ENCODE data around the gene KDM4C. TPM values are rescaled to one million over a fixed set of nuclear protein-coding genes. Genes with fewer than 3 reads are reported as not detected.
"Not testable (repeated sequence)": the region's sequence is repeated elsewhere in the genome, so short reads cannot be mapped to it uniquely, and the experiment has no call there.

KDM4C gene
- total RNA-seq, 1 experiment from 2014 or later, result 17.0 TPM

- no peak for DNase-seq
- Histone ChIP-seq H3K36me3 (no peaks in the 10 kb centered on the region), H3K9me3 (replicated peaks) (no peaks in the 10 kb centered on the region), H3K4me3 (no peak overlapping the region), H3K27ac (no peak overlapping the region), H3K27me3 (no peaks in the 10 kb centered on the region), H3K4me1 (no peaks in the 10 kb centered on the region)
Measured at GRCh38 chr9:6945816-6946215, 188.0 kb downstream of the KDM4C start.

GRCh38 chr9:6946583-6947166 is 188.9 kb downstream of the KDM4C start:
- no peaks in the 10 kb centered on the region for H3K4me1 ChIP-seq

GRCh38 chr9:6948921-6949320 is 191.1 kb downstream of the KDM4C start:
- not testable (repeated sequence) for H3K4me1 ChIP-seq, H3K4me3 ChIP-seq

More at GRCh38 chr9:6946583-6947166, 188.9 kb downstream of the KDM4C start:
- no peak overlapping the region for H3K4me3 ChIP-seq
- no peaks in the 10 kb centered on the region for H3K27me3 ChIP-seq
- no peak overlapping the region for H3K27ac ChIP-seq
- no peak for DNase-seq
- no peaks in the 10 kb centered on the region for H3K36me3 ChIP-seq
- no peaks in the 10 kb centered on the region for H3K9me3 ChIP-seq (replicated peaks)

GRCh38 chr9:6955251-6955921 is 197.6 kb downstream of the KDM4C start:
- no peak overlapping the region for H3K4me3 ChIP-seq
- H3K9me3 ChIP-seq (replicated peaks), result no peaks in the 10 kb centered on the region
- no peaks in the 10 kb centered on the region for H3K36me3 ChIP-seq
- H3K4me1 ChIP-seq, result peaks cover 7% of the 10 kb centered on the region; the same call in 1 of the 2 replicates
- no peak for DNase-seq
- no peaks in the 10 kb centered on the region for H3K27me3 ChIP-seq
- no peak overlapping the region for H3K27ac ChIP-seq

More at GRCh38 chr9:6948921-6949320, 191.1 kb downstream of the KDM4C start:
- not testable (repeated sequence) for H3K27ac ChIP-seq; DNase-seq; H3K9me3 ChIP-seq (replicated peaks); H3K36me3 ChIP-seq; H3K27me3 ChIP-seq

GRCh38 chr9:6956879-6957278 is 199.1 kb downstream of the KDM4C start:
- Histone ChIP-seq H3K27me3 (no peaks in the 10 kb centered on the region), H3K4me3 (no peak overlapping the region), H3K36me3 (no peaks in the 10 kb centered on the region), H3K27ac (no peak overlapping the region), H3K4me1 (peaks cover 7% of the 10 kb centered on the region; the same call in 1 of the 2 replicates), H3K9me3 (replicated peaks) (no peaks in the 10 kb centered on the region)
- DNase-seq, result no peak

- Histone ChIP-seq H3K9me3 (replicated peaks) (no peaks in the 10 kb centered on the region), H3K27ac (no peak overlapping the region), H3K4me3 (no peak overlapping the region), H3K4me1 (peaks cover 7% of the 10 kb centered on the region; the same call in 1 of the 2 replicates), H3K27me3 (no peaks in the 10 kb centered on the region), H3K36me3 (no peaks in the 10 kb centered on the region)
- DNase-seq, result no peak
Measured at GRCh38 chr9:6959270-6960000, 201.7 kb downstream of the KDM4C start.

- H3K27ac ChIP-seq, result no peak overlapping the region
Measured at GRCh38 chr9:6960777-6961176, 203.0 kb downstream of the KDM4C start.

GRCh38 chr9:6961845-6962522 is 204.2 kb downstream of the KDM4C start:
- no peaks in the 10 kb centered on the region for H3K36me3 ChIP-seq
- no peaks in the 10 kb centered on the region for H3K9me3 ChIP-seq (replicated peaks)
- DNase-seq, result no peak
- no peak overlapping the region for H3K4me3 ChIP-seq
- 0 out of 2 replicates have a peak, but pooled peaks cover 2% of the 10 kb centered on the region for H3K4me1 ChIP-seq
- no peak overlapping the region for H3K27ac ChIP-seq
- H3K27me3 ChIP-seq, result no peaks in the 10 kb centered on the region

More at GRCh38 chr9:6960777-6961176, 203.0 kb downstream of the KDM4C start:
- no peaks in the 10 kb centered on the region for H3K9me3 ChIP-seq (replicated peaks)
- H3K4me3 ChIP-seq, result no peak overlapping the region
- peaks cover 7% of the 10 kb centered on the region; the same call in 1 of the 2 replicates for H3K4me1 ChIP-seq
- H3K36me3 ChIP-seq, result no peaks in the 10 kb centered on the region
- DNase-seq, result no peak
- no peaks in the 10 kb centered on the region for H3K27me3 ChIP-seq

- H3K36me3 ChIP-seq, result no peaks in the 10 kb centered on the region
- H3K9me3 ChIP-seq (replicated peaks), result no peaks in the 10 kb centered on the region
- H3K4me1 ChIP-seq, result no peaks in the 10 kb centered on the region
- H3K27ac ChIP-seq, result no peak overlapping the region
- no peak overlapping the region for H3K4me3 ChIP-seq
- DNase-seq, result no peak
- no peaks in the 10 kb centered on the region for H3K27me3 ChIP-seq
Measured at GRCh38 chr9:6965566-6965965, 207.8 kb downstream of the KDM4C start.

GRCh38 chr9:6968271-6968670 is 210.5 kb downstream of the KDM4C start:
- Histone ChIP-seq H3K9me3 (replicated peaks) (no peaks in the 10 kb centered on the region), H3K4me1 (no peaks in the 10 kb centered on the region), H3K27ac (no peak overlapping the region), H3K36me3 (no peaks in the 10 kb centered on the region), H3K27me3 (no peaks in the 10 kb centered on the region), H3K4me3 (no peak overlapping the region)
- no peak for DNase-seq

- no peaks in the 10 kb centered on the region for H3K27me3 ChIP-seq
- H3K4me3 ChIP-seq, result no peak overlapping the region
- H3K4me1 ChIP-seq, result no peaks in the 10 kb centered on the region
- DNase-seq, result no peak
- no peaks in the 10 kb centered on the region for H3K9me3 ChIP-seq (replicated peaks)
- H3K27ac ChIP-seq, result no peak overlapping the region
- H3K36me3 ChIP-seq, result no peaks in the 10 kb centered on the region
Measured at GRCh38 chr9:6969805-6970204, 212.0 kb downstream of the KDM4C start.

GRCh38 chr9:6973089-6973488 is 215.3 kb downstream of the KDM4C start:
- no peaks in the 10 kb centered on the region for H3K9me3 ChIP-seq (replicated peaks)
- H3K27ac ChIP-seq, result no peak overlapping the region
- no peaks in the 10 kb centered on the region for H3K36me3 ChIP-seq
- H3K4me3 ChIP-seq, result no peak overlapping the region
- H3K4me1 ChIP-seq, result no peaks in the 10 kb centered on the region
- DNase-seq, result no peak
- H3K27me3 ChIP-seq, result no peaks in the 10 kb centered on the region

- Histone ChIP-seq H3K27me3 (no peaks in the 10 kb centered on the region), H3K36me3 (no peaks in the 10 kb centered on the region), H3K4me1 (no peaks in the 10 kb centered on the region), H3K9me3 (replicated peaks) (no peaks in the 10 kb centered on the region), H3K4me3 (no peak overlapping the region), H3K27ac (no peak overlapping the region)
- no peak for DNase-seq
Measured at GRCh38 chr9:6973762-6974161, 216.0 kb downstream of the KDM4C start.

GRCh38 chr9:6975198-6975597 is 217.4 kb downstream of the KDM4C start:
- Histone ChIP-seq H3K4me1 (no peaks in the 10 kb centered on the region), H3K36me3 (no peaks in the 10 kb centered on the region), H3K27ac (no peak overlapping the region), H3K27me3 (no peaks in the 10 kb centered on the region), H3K9me3 (replicated peaks) (no peaks in the 10 kb centered on the region), H3K4me3 (no peak overlapping the region)
- no peak for DNase-seq

GRCh38 chr9:6977761-6978160 is 220.0 kb downstream of the KDM4C start:
- no peak for DNase-seq
- H3K36me3 ChIP-seq, result no peaks in the 10 kb centered on the region
- no peak overlapping the region for H3K27ac ChIP-seq
- no peaks in the 10 kb centered on the region for H3K4me1 ChIP-seq
- no peaks in the 10 kb centered on the region for H3K27me3 ChIP-seq
- no peaks in the 10 kb centered on the region for H3K9me3 ChIP-seq (replicated peaks)
- H3K4me3 ChIP-seq, result no peak overlapping the region

Measured in SJCRH30 (cell line).